ENCODE measurements around the gene PLPP1. TPM values are rescaled to one million over a fixed set of nuclear protein-coding genes. Genes with fewer than 3 reads are reported as not detected.

Gene PLPP1
- total and polyA plus RNA-seq, 9 donors: 51.5 to 70.8 (median 60.3) TPM

DNA sequence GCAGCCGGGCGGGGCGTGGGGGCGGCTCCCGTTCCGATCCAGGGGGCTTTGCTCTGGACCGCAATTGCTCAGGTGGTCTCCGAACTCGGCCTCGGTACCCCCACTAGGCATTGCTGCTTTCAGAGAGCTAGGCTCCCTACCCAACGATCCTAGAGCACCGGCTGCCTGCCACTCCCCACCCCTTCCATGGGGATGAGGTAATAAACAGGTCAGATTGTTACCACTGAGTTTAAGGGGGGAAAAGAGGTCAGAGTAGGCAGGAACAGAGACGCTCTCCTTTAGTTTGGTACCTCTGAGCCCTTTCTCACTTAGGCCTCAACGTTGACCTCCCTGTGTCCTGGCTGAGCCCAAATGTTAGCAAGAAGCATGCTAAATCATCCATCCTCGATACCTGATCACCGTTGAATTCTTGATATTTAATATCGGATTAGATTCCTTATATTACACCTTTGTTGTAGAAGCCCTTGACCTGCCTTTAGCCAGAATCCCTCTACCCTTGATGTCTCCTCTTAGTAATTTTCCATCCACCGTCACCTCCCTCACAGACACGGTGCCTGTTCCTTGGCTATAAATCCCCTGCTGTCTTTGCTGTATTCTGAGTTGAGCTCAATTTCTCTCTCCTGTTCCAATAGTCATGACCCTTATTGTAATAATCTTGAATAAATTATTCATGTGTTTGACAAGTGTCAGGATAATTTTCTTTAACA, 588 bp upstream of the PLPP1 start:
- Histone ChIP-seq H3K27me3 (ENCODE audit: control insufficient read depth, insufficient read depth, low read length) (no peaks in the 10 kb centered on the region), H3K36me3 (ENCODE audit: control insufficient read depth, insufficient read depth, low read length) (peaks cover 3% of the 10 kb centered on the region), H3K9me3 (replicated peaks; ENCODE audit: control insufficient read depth, low read depth, low read length) (no peaks in the 10 kb centered on the region), H3K4me1 (ENCODE audit: control insufficient read depth, insufficient read depth, low read length) (peaks cover 11% of the 10 kb centered on the region), H3K4me3 (ENCODE audit: low read length) (peak overlapping the region; percentile 91), H3K27ac (ENCODE audit: low read length) (peak overlapping the region; percentile 89)
- no peak for DNase-seq
- WGBS (ENCODE audit: insufficient coverage): 15% methylated on average over 8 of the region's 19 CpGs

- Histone ChIP-seq H3K4me3 (ENCODE audit: low read length) (peak overlapping the region; percentile 91), H3K27me3 (ENCODE audit: control insufficient read depth, insufficient read depth, low read length) (no peaks in the 10 kb centered on the region), H3K9me3 (replicated peaks; ENCODE audit: control insufficient read depth, low read depth, low read length) (no peaks in the 10 kb centered on the region), H3K27ac (ENCODE audit: low read length) (peak overlapping the region; percentile 98), H3K36me3 (ENCODE audit: control insufficient read depth, insufficient read depth, low read length) (peaks cover 3% of the 10 kb centered on the region), H3K4me1 (ENCODE audit: control insufficient read depth, insufficient read depth, low read length) (peaks cover 11% of the 10 kb centered on the region)
- DNase-seq: peak; percentile 80
- under 1% methylated on average over 22 of the region's 25 CpGs for WGBS (ENCODE audit: insufficient coverage)
These were observed 986 bp downstream of the PLPP1 start for GRCh38 chr5:55533521-55534435.

- Histone ChIP-seq H3K27ac (ENCODE audit: low read length) (no peak overlapping the region), H3K4me1 (ENCODE audit: control insufficient read depth, insufficient read depth, low read length) (peaks cover 11% of the 10 kb centered on the region), H3K9me3 (replicated peaks; ENCODE audit: control insufficient read depth, low read depth, low read length) (no peaks in the 10 kb centered on the region), H3K27me3 (ENCODE audit: control insufficient read depth, insufficient read depth, low read length) (no peaks in the 10 kb centered on the region), H3K4me3 (ENCODE audit: low read length) (no peak overlapping the region), H3K36me3 (ENCODE audit: control insufficient read depth, insufficient read depth, low read length) (peaks cover 8% of the 10 kb centered on the region)
- 81% methylated on average over 12 of the region's 27 CpGs for WGBS (ENCODE audit: insufficient coverage)
- no peak for DNase-seq
These were observed 4.1 kb downstream of the PLPP1 start for GRCh38 chr5:55530669-55531068.

DNA sequence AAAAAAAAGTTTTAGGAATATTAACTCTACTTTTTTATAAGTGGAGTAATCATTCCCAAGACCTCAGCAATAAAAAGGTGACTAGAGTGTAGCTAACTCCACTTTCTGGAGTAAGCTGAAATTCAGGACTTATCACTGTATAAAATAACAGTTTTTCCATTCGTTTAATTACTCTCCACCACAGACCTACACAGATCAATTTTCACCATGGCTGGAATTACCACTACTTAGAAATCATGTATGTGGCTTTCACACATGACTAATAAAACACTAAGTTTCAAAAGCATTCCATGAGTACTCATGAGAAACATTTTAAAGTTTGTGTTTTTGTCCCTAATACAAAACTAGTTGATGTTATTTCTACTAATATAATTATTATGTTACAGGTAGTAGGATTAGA, 9.9 kb downstream of the PLPP1 start:
- Histone ChIP-seq H3K27me3 (ENCODE audit: control insufficient read depth, insufficient read depth, low read length) (no peaks in the 10 kb centered on the region), H3K4me3 (ENCODE audit: low read length) (no peak overlapping the region), H3K36me3 (ENCODE audit: control insufficient read depth, insufficient read depth, low read length) (peaks cover 7% of the 10 kb centered on the region), H3K9me3 (replicated peaks; ENCODE audit: control insufficient read depth, low read depth, low read length) (no peaks in the 10 kb centered on the region), H3K27ac (ENCODE audit: low read length) (no peak overlapping the region), H3K4me1 (ENCODE audit: control insufficient read depth, insufficient read depth, low read length) (no peaks in the 10 kb centered on the region)
- no peak for DNase-seq
- no CpG with 5 or more reads among the region's 1 CpG for WGBS (ENCODE audit: insufficient coverage)

DNA sequence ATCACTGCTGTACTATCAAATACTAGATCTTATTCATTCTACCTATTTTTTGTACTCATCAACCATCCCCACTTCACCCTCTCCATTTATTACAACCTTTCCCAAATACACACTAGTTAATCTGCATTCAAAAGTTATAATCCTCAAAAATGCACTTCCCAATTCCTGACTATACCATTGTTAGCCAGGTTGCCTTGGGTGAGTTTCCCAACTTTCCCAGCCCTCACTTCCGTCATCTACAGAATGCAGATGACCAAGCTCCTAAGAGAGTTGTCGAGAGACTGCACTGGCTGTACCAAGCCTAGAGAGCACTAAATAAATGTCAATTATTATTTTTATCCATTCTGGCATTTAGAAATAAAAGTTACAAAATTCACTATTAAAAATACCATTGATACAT, 11.5 kb downstream of the PLPP1 start:
- no peak overlapping the region for H3K27ac ChIP-seq (ENCODE audit: low read length)
- no peaks in the 10 kb centered on the region for H3K9me3 ChIP-seq (replicated peaks; ENCODE audit: control insufficient read depth, low read depth, low read length)
- no peaks in the 10 kb centered on the region for H3K27me3 ChIP-seq (ENCODE audit: control insufficient read depth, insufficient read depth, low read length)
- no peaks in the 10 kb centered on the region for H3K4me1 ChIP-seq (ENCODE audit: control insufficient read depth, insufficient read depth, low read length)
- peaks cover 7% of the 10 kb centered on the region for H3K36me3 ChIP-seq (ENCODE audit: control insufficient read depth, insufficient read depth, low read length)
- no peak overlapping the region for H3K4me3 ChIP-seq (ENCODE audit: low read length)
- DNase-seq: no peak
- WGBS (ENCODE audit: insufficient coverage): no CpG with 5 or more reads among the region's 2 CpGs

- Histone ChIP-seq H3K27me3 (ENCODE audit: control insufficient read depth, insufficient read depth, low read length) (no peaks in the 10 kb centered on the region), H3K4me3 (ENCODE audit: low read length) (no peak overlapping the region), H3K9me3 (replicated peaks; ENCODE audit: control insufficient read depth, low read depth, low read length) (no peaks in the 10 kb centered on the region), H3K27ac (ENCODE audit: low read length) (no peak overlapping the region), H3K36me3 (ENCODE audit: control insufficient read depth, insufficient read depth, low read length) (peaks cover 2% of the 10 kb centered on the region), H3K4me1 (ENCODE audit: control insufficient read depth, insufficient read depth, low read length) (no peaks in the 10 kb centered on the region)
- DNase-seq: peak; percentile 39
- WGBS (ENCODE audit: insufficient coverage): 42% methylated on average over 3 of the region's 5 CpGs
These were observed 12.9 kb downstream of the PLPP1 start for GRCh38 chr5:55521881-55522280.

- Histone ChIP-seq H3K27me3 (ENCODE audit: control insufficient read depth, insufficient read depth, low read length) (no peaks in the 10 kb centered on the region), H3K9me3 (replicated peaks; ENCODE audit: control insufficient read depth, low read depth, low read length) (no peaks in the 10 kb centered on the region), H3K4me1 (ENCODE audit: control insufficient read depth, insufficient read depth, low read length) (no peaks in the 10 kb centered on the region), H3K4me3 (ENCODE audit: low read length) (no peak overlapping the region), H3K27ac (ENCODE audit: low read length) (no peak overlapping the region), H3K36me3 (ENCODE audit: control insufficient read depth, insufficient read depth, low read length) (peaks cover 2% of the 10 kb centered on the region)
- WGBS (ENCODE audit: insufficient coverage): no CpG with 5 or more reads among the region's 2 CpGs
- no peak for DNase-seq
These were observed 14.5 kb downstream of the PLPP1 start for GRCh38 chr5:55520117-55520839.

DNA sequence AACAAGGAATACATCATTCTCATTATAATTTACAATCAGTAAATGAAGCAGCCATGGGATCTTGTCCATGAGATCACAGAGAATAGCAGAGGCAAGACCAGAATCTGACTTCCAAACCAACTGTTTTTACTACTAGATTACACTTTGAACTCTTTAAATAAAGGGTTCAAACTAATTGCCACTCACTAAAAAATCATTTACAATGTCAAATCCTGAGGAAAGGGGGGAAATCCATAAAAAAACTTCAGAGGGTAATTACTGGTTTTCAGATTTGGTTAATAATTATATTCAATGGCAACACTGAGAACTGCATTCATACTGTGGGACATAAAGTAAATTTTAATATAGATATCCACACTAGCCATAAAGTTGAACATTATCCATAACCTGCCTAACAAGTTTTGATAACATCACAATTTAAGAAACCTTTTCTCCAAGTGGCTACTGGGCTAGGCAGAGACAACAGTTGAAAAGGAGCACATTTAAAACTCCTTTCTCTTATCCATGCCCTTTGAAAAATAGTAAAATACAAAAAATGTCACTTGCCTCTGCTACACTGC, 15.9 kb downstream of the PLPP1 start:
- Histone ChIP-seq H3K4me1 (ENCODE audit: control insufficient read depth, insufficient read depth, low read length) (no peaks in the 10 kb centered on the region), H3K27ac (ENCODE audit: low read length) (no peak overlapping the region)

GRCh38 chr5:55517804-55518203, 17.0 kb downstream of the PLPP1 start:
- Histone ChIP-seq H3K4me1 (ENCODE audit: control insufficient read depth, insufficient read depth, low read length) (no peaks in the 10 kb centered on the region), H3K27me3 (ENCODE audit: control insufficient read depth, insufficient read depth, low read length) (no peaks in the 10 kb centered on the region), H3K27ac (ENCODE audit: low read length) (no peak overlapping the region), H3K9me3 (replicated peaks; ENCODE audit: control insufficient read depth, low read depth, low read length) (no peaks in the 10 kb centered on the region), H3K36me3 (ENCODE audit: control insufficient read depth, insufficient read depth, low read length) (peaks cover 2% of the 10 kb centered on the region), H3K4me3 (ENCODE audit: low read length) (no peak overlapping the region)
- WGBS (ENCODE audit: insufficient coverage): 100% methylated on average over 2 of the region's 7 CpGs
- no peak for DNase-seq

More for the DNA sequence above, 15.9 kb downstream of the PLPP1 start:
- peaks cover 2% of the 10 kb centered on the region for H3K36me3 ChIP-seq (ENCODE audit: control insufficient read depth, insufficient read depth, low read length)
- H3K27me3 ChIP-seq (ENCODE audit: control insufficient read depth, insufficient read depth, low read length): no peaks in the 10 kb centered on the region
- H3K9me3 ChIP-seq (replicated peaks; ENCODE audit: control insufficient read depth, low read depth, low read length): no peaks in the 10 kb centered on the region
- H3K4me3 ChIP-seq (ENCODE audit: low read length): no peak overlapping the region
- DNase-seq: no peak

GRCh38 chr5:55511010-55511409, 23.8 kb downstream of the PLPP1 start:
- Histone ChIP-seq H3K27me3 (ENCODE audit: control insufficient read depth, insufficient read depth, low read length) (no peaks in the 10 kb centered on the region), H3K36me3 (ENCODE audit: control insufficient read depth, insufficient read depth, low read length) (no peaks in the 10 kb centered on the region), H3K9me3 (replicated peaks; ENCODE audit: control insufficient read depth, low read depth, low read length) (no peaks in the 10 kb centered on the region), H3K4me3 (ENCODE audit: low read length) (no peak overlapping the region), H3K27ac (ENCODE audit: low read length) (no peak overlapping the region), H3K4me1 (ENCODE audit: control insufficient read depth, insufficient read depth, low read length) (peaks cover 4% of the 10 kb centered on the region)
- no CpG with 5 or more reads among the region's 1 CpG for WGBS (ENCODE audit: insufficient coverage)
- no peak for DNase-seq
